HCT116 (cell line): ENCODE data around the gene FTSJ3. TPM values are rescaled to one million over a fixed set of nuclear protein-coding genes. Genes with fewer than 3 reads are reported as not detected.

Experiments used
- ATAC-seq: fragments of 200-7000 bp; cut with Tn5 transposase; 2 replicates; pipeline ENCODE4 v1.9.1; 2020; ENCODE audit warnings: mild to moderate bottlenecking, moderate library complexity
- BruUV-seq: library from RNA; stranded (reverse); fragments of 400-500 nt; replicated peaks from 2 replicates; lab custom pipeline; 2021; lab: Mats Ljungman, UMichigan
- CTCF ChIA-PET: fragments of 300-600 bp; sonication (Branson Sonifier 250); formaldehyde crosslinking; loops from one replicate; lab custom pipeline; 2021; ENCODE audit warnings: antibody characterized with exemption; lab: Charles Lee
- POLR2A ChIA-PET: fragments of 300-600, 350-600 bp; sonication (Branson Sonifier 250); formaldehyde crosslinking; loops from one replicate; lab custom pipeline; 2021; ENCODE audit warnings: antibody characterized with exemption; lab: Charles Lee
- RAD21 ChIA-PET, 2 experiments: fragments of 300-600 bp; sonication (Branson Sonifier 250); formaldehyde crosslinking; loops; one replicate each; lab custom pipeline; 2023; ENCODE audit warnings: low total read pairs in 2 of 2; ENCODE audit not compliant: uncharacterized antibody in 2 of 2, unreplicated experiment in 2 of 2, low non-redundant PET in 1 of 2; lab: Charles Lee
- DNase-seq: peaks from one replicate; pipeline ENCODE4 v3.0.0-alpha.2; 2010; ENCODE audit warnings: low read depth, low spot score
- H2AFZ ChIP-seq: fragments of 200-600 bp; shearing (Covaris generic), sonication (generic); 2 replicates; pipeline ENCODE4 v1.6.1; 2017; ENCODE audit warnings: low read depth, mixed run types, mixed read lengths, antibody characterized with exemption, low read length; ENCODE audit not compliant: poor library complexity, severe bottlenecking
- H3K27ac ChIP-seq: 2 replicates; pipeline ENCODE4 v1.5.1; 2012; ENCODE audit warnings: low read depth, low read length
- H3K27me3 ChIP-seq: fragments of 200-600 bp; sonication (generic); 2 replicates; pipeline ENCODE4 v1.6.1; 2016; ENCODE audit warnings: mixed run types, low read length, mixed read lengths; ENCODE audit not compliant: insufficient read depth
- H3K36me3 ChIP-seq, 2 experiments: fragments of 200-500 bp in 1 of 2; fragments of 200-600 bp in 1 of 2; sonication (Bioruptor generic) in 1 of 2; sonication (generic) in 1 of 2; 2 replicates each; pipeline versions ENCODE4 v1.5.1 to v1.6.1; 2014 to 2016; ENCODE audit warnings: low read length in 2 of 2, inconsistent platforms in 1 of 2, mixed read lengths in 1 of 2, mixed run types in 1 of 2; ENCODE audit not compliant: insufficient read depth in 2 of 2, control insufficient read depth in 1 of 2
- H3K4me1 ChIP-seq, 2 experiments: fragments of 200-600 bp in 1 of 2; sonication (generic) in 1 of 2; 2 replicates each; pipeline versions ENCODE4 v1.5.1 to v1.6.1; 2012 to 2017; ENCODE audit warnings: low read length in 2 of 2, inconsistent platforms in 1 of 2, mild to moderate bottlenecking in 1 of 2, mixed read lengths in 1 of 2, mixed run types in 1 of 2, moderate library complexity in 1 of 2; ENCODE audit not compliant: insufficient read depth in 2 of 2, control insufficient read depth in 1 of 2
- H3K4me2 ChIP-seq: fragments of 200-600 bp; sonication (generic); 2 replicates; pipeline ENCODE4 v1.6.1; 2017; ENCODE audit warnings: mixed run types, low read length, mixed read lengths
- H3K4me3 ChIP-seq, 2 experiments: fragments of 200-600 bp in 1 of 2; sonication (generic) in 1 of 2; replicated peaks in 1 of 2; 2 replicates each; pipeline ENCODE4 v1.5.1; 2011 to 2016; ENCODE audit warnings: low read length in 2 of 2, control low read depth in 1 of 2, low read depth in 1 of 2, mild to moderate bottlenecking in 1 of 2, mixed read lengths in 1 of 2, mixed run types in 1 of 2
- H3K79me2 ChIP-seq: fragments of 200-600 bp; sonication (generic); 2 replicates; pipeline ENCODE4 v1.6.1; 2017; ENCODE audit warnings: mild to moderate bottlenecking, mixed run types, low read length, moderate library complexity, mixed read lengths; ENCODE audit not compliant: insufficient read depth
- H3K9ac ChIP-seq: fragments of 200-600 bp; sonication (generic); 2 replicates; pipeline ENCODE4 v1.6.1; 2016; ENCODE audit warnings: low read length, mixed read lengths
- H3K9me2 ChIP-seq: fragments of 200-600 bp; sonication (generic), shearing (Covaris generic); 2 replicates; pipeline ENCODE4 v1.6.1; 2017; ENCODE audit warnings: mixed run types, mild to moderate bottlenecking, moderate library complexity; ENCODE audit not compliant: insufficient read depth
- H3K9me3 ChIP-seq, 2 experiments: fragments of 200-500 bp in 1 of 2; fragments of 200-600 bp in 1 of 2; sonication (Bioruptor generic) in 1 of 2; sonication (generic) in 1 of 2; 2 replicates each; pipeline ENCODE4 v1.6.1; 2014 to 2017; ENCODE audit warnings: low read length in 2 of 2, mixed read lengths in 2 of 2, inconsistent platforms in 1 of 2, low read depth in 1 of 2, mild to moderate bottlenecking in 1 of 2, mixed run types in 1 of 2, moderate library complexity in 1 of 2; ENCODE audit not compliant: control insufficient read depth in 1 of 2, insufficient read depth in 1 of 2
- H4K20me1 ChIP-seq: fragments of 200-600 bp; sonication (generic), shearing (Covaris generic); 2 replicates; pipeline ENCODE4 v1.6.1; 2017; ENCODE audit warnings: mixed run types, mild to moderate bottlenecking, moderate library complexity; ENCODE audit not compliant: insufficient read depth
- ATF3 ChIP-seq: IDR thresholded peaks from 2 replicates; pipeline ENCODE4 v1.6.1; 2012
- CBX3 ChIP-seq: IDR thresholded peaks from 2 replicates; pipeline ENCODE4 v1.6.1; 2012; ENCODE audit warnings: low read depth
- CEBPB ChIP-seq: IDR thresholded peaks from 2 replicates; pipeline ENCODE4 v1.6.1; 2012; ENCODE audit warnings: low read depth
- CTCF ChIP-seq, 3 experiments: fragments of 200-600 bp in 1 of 3; sonication (generic) in 1 of 3; IDR thresholded peaks in 2 of 3; conservative IDR thresholded peaks in 1 of 3; 2 replicates each; pipeline ENCODE4 v1.5.1; 2012 to 2017; ENCODE audit warnings: low read depth in 2 of 3, low read length in 2 of 3, antibody characterized with exemption in 1 of 3, borderline replicate concordance in 1 of 3, control low read depth in 1 of 3, mild to moderate bottlenecking in 1 of 3, mixed read lengths in 1 of 3, mixed run types in 1 of 3, moderate library complexity in 1 of 3; ENCODE audit not compliant: insufficient read depth in 1 of 3
- ELF1 ChIP-seq: IDR thresholded peaks from 2 replicates; pipeline ENCODE4 v1.6.1; 2012; ENCODE audit warnings: low read depth, borderline replicate concordance
- EZH2phosphoT487 ChIP-seq: fragments of 200-600 bp; IDR thresholded peaks from 2 replicates; pipeline ENCODE4 v1.6.1; 2018; ENCODE audit warnings: antibody characterized with exemption, borderline replicate concordance
- FOSL1 ChIP-seq: IDR thresholded peaks from 2 replicates; pipeline ENCODE4 v1.6.1; 2012; ENCODE audit warnings: low read depth
- JUND ChIP-seq: IDR thresholded peaks from 2 replicates; pipeline ENCODE4 v1.6.1; 2012
- MAX ChIP-seq: IDR thresholded peaks from 2 replicates; pipeline ENCODE4 v1.6.1; 2012
- RAD21 ChIP-seq: IDR thresholded peaks from 2 replicates; pipeline ENCODE4 v1.6.1; 2012; ENCODE audit warnings: low read depth, mild to moderate bottlenecking
- REST ChIP-seq: IDR thresholded peaks from 2 replicates; pipeline ENCODE4 v1.6.1; 2012; ENCODE audit warnings: low read depth
- SIN3A ChIP-seq: IDR thresholded peaks from 2 replicates; pipeline ENCODE4 v1.6.1; 2012; ENCODE audit warnings: low read depth
- SP1 ChIP-seq: IDR thresholded peaks from 2 replicates; pipeline ENCODE4 v1.6.1; 2012; ENCODE audit warnings: low read depth
- TCF7L2 ChIP-seq: IDR thresholded peaks from 2 replicates; pipeline ENCODE4 v1.7.0; 2011; ENCODE audit warnings: borderline replicate concordance, inconsistent platforms; ENCODE audit not compliant: insufficient read depth, insufficient read length; ENCODE audit errors: extremely low read depth
- YY1 ChIP-seq: IDR thresholded peaks from 2 replicates; pipeline ENCODE4 v1.6.1; 2011; ENCODE audit warnings: low read length, low read depth, moderate library complexity, mild to moderate bottlenecking; ENCODE audit not compliant: insufficient replicate concordance; ENCODE audit errors: extremely low read depth
- ZBTB33 ChIP-seq: IDR thresholded peaks from 2 replicates; pipeline ENCODE4 v1.6.1; 2011; ENCODE audit warnings: mild to moderate bottlenecking, low read length, moderate library complexity; ENCODE audit not compliant: insufficient replicate concordance; ENCODE audit errors: extremely low read depth
- ZFX ChIP-seq: fragments of 450-650 bp; IDR thresholded peaks from 2 replicates; pipeline ENCODE4 v1.6.1; 2017
- intact Hi-C: fragments of 100-400 bp; cut with micrococcal nuclease; formaldehyde crosslinking; loops from 2 replicates; pipeline ENCODE4 v1.10.0; 2022
- total RNA-seq: library from RNA; stranded (reverse); gene quantifications from one replicate; pipeline ENCODE4 v1.2.1, GENCODE V29; 2021; ENCODE audit not compliant: unreplicated experiment

Gene FTSJ3
- total RNA-seq, 1 experiment from 2014 or later: 70.9 TPM

- H3K9me3 ChIP-seq: no peaks in the 10 kb centered on the region
- intact Hi-C loops: no loop called here
- peaks cover 7 to 21% of the 10 kb centered on the region in 2 experiments for H3K4me1 ChIP-seq
- H4K20me1 ChIP-seq: no peaks in the 10 kb centered on the region
- H3K4me2 ChIP-seq: no peak overlapping the region
- POLR2A ChIA-PET: interaction anchor here (0.9 kb wide), 1 partner anchor 9 kb away, joined by 3 read pairs; no protein-coding TSS in a partner anchor
- no peak overlapping the region for H3K27ac ChIP-seq
- DNase-seq (no peak), ATAC-seq (no peak)
- H3K27me3 ChIP-seq: no peaks in the 10 kb centered on the region
- CTCF ChIA-PET: interaction anchor here (1.3 kb wide), 1 partner anchor 12 kb away, joined by 3 read pairs; no protein-coding TSS in a partner anchor
- H3K4me3 ChIP-seq: no peak overlapping the region
- no peak for TF ChIP-seq FOSL1
- no peak for TF ChIP-seq ELF1
- no peak for TF ChIP-seq EZH2phosphoT487
- no peak for TF ChIP-seq CEBPB
- TF ChIP-seq REST: no peak
- no peak for TF ChIP-seq SIN3A
- TF ChIP-seq ZFX: no peak
- TF ChIP-seq SP1: no peak
- no peak for TF ChIP-seq YY1
- TF ChIP-seq TCF7L2: no peak
- no peak for TF ChIP-seq CTCF (IDR thresholded peaks at IDR 0.05 in 2 of 3, conservative IDR thresholded peaks at IDR 0.05 in 1 of 3; ENCODE audit: borderline replicate concordance in 1 of 3, insufficient read depth in 1 of 3, low read depth in 2 of 3, low read length in 2 of 3)
- no peak for TF ChIP-seq RAD21
- TF ChIP-seq CBX3: no peak
- no peak for TF ChIP-seq ZBTB33
- TF ChIP-seq ATF3: no peak
- no peak for TF ChIP-seq MAX
- TF ChIP-seq JUND: no peak
- no TSS peak for BruUV-seq
- peaks cover 66% of the 10 kb centered on the region for H3K79me2 ChIP-seq
- no peak overlapping the region for H2AFZ ChIP-seq
- RAD21 ChIA-PET: no interaction called here
- H3K36me3 ChIP-seq: peaks cover 52 to 75% of the 10 kb centered on the region in 2 experiments
- H3K9me2 ChIP-seq: no peaks in the 10 kb centered on the region
- no peak overlapping the region for H3K9ac ChIP-seq
Measured at GRCh38 chr17:63830904-63831491, 3.5 kb upstream of the FTSJ3 start.
